ENCODE data around the gene CYP51A1.

CYP51A1 gene

DNA sequence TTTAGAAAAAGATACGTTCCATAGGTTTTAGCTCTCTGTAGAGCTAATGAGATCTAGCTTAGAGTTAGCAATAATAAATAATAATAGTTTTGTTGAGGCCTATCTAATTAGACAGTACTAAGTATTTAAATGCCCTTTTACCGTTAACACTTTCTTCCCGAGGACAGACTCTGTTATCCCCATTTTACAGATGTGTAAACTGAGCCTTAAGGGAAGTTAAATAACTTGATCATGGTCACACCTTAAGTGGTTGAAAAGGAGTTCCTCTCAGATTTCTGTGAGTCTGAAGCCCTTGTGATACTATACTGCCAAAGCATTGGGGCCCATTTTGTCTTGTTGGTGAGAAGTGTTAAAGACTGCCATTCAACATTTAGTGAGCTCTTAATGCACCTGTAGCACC is 61.6 kb downstream of the CYP51A1 start:
- no peak overlapping the region for H3K9ac ChIP-seq (ENCODE audit: low read length)
- H3K4me3 ChIP-seq (ENCODE audit: low read length) = no peak overlapping the region
- H3K4me1 ChIP-seq (ENCODE audit: control insufficient read depth, low read depth, low read length) = no peaks in the 10 kb centered on the region
- no peaks in the 10 kb centered on the region for H3K9me3 ChIP-seq (ENCODE audit: control insufficient read depth, low read depth, low read length)
- no peak overlapping the region for H3K27ac ChIP-seq (ENCODE audit: low read length)
- H3K27me3 ChIP-seq (ENCODE audit: control insufficient read depth, insufficient read depth, low read length) = no peaks in the 10 kb centered on the region
- H3K36me3 ChIP-seq (ENCODE audit: control insufficient read depth, low read depth, low read length) = peaks cover 6% of the 10 kb centered on the region

DNA sequence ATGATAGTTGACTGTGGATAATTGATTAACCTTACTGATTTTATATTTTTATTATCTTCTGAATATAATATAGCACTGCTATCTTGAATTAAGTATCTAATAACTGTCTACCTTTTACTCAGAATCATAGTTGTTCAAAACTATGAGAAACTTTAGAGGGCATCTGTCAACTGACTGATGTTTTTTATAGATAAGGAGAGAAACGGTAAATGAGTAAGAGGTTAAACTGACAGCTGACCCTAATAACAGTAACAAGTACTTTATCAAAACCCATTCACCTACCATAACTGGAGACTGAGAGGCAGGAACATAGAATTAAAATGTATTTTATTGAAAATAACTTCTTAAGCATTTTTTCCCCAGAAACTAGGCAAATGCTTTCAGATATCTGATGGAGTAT is 62.2 kb downstream of the CYP51A1 start:
- H3K27ac ChIP-seq (ENCODE audit: low read length) = no peak overlapping the region
- no peaks in the 10 kb centered on the region for H3K9me3 ChIP-seq (ENCODE audit: control insufficient read depth, low read depth, low read length)
- H3K27me3 ChIP-seq (ENCODE audit: control insufficient read depth, insufficient read depth, low read length) = no peaks in the 10 kb centered on the region
- no peak overlapping the region for H3K4me3 ChIP-seq (ENCODE audit: low read length)
- H3K36me3 ChIP-seq (ENCODE audit: control insufficient read depth, low read depth, low read length) = peaks cover under 1% of the 10 kb centered on the region
- no peak overlapping the region for H3K9ac ChIP-seq (ENCODE audit: low read length)
- no peaks in the 10 kb centered on the region for H3K4me1 ChIP-seq (ENCODE audit: control insufficient read depth, low read depth, low read length)

DNA sequence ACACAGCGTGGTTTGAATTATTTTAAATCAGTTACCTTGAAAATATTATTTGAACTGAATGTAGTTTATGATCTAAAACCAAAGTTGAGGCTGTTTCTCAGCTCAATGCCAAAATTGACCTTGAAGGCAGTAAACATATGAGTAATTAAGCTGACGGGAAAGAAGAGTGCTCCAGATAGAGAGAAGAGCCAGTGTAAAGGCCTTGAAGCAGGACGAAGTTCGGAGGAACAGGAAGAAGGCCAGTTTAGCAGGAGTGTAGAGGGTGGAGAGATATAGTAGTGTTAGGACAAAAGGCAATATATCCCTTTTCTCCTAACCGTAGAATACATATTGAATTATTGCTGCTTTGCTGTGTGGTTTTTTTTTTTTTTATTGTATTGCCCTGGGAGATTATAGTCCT is 63.2 kb downstream of the CYP51A1 start:
- Histone ChIP-seq H3K4me1 (ENCODE audit: control insufficient read depth, low read depth, low read length) (no peaks in the 10 kb centered on the region), H3K27me3 (ENCODE audit: control insufficient read depth, insufficient read depth, low read length) (no peaks in the 10 kb centered on the region), H3K9ac (ENCODE audit: low read length) (no peak overlapping the region), H3K9me3 (ENCODE audit: control insufficient read depth, low read depth, low read length) (no peaks in the 10 kb centered on the region), H3K36me3 (ENCODE audit: control insufficient read depth, low read depth, low read length) (peaks cover 3% of the 10 kb centered on the region), H3K4me3 (ENCODE audit: low read length) (no peak overlapping the region), H3K27ac (ENCODE audit: low read length) (no peak overlapping the region)

DNA sequence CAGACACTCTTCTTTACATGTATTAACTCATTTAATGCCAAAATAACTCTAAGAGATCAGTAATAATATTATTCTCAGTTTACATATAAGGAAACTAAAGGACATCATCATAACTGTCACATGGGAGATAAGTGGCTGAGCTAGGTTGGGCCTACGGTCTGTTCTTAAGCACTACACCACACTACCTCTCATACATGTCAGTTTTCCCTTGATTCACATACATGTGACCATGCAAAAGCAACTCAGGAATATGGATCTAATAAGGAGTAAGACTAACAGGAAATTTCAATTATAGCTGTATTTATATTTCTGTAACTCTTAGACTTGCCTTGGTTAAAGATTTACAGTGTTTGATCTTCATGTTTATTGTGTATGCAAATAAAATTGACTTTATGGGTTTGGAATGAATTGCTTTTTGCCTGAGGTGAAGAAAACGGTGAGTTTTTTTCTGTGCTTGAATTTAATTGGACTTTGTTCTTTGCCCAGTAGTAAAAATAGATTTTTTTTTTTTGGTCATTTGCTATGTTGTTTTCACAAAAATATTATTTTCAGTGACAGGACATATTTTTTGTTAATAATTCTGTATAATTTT is 69.7 kb downstream of the CYP51A1 start:
- Histone ChIP-seq H3K27ac (ENCODE audit: low read length) (no peak overlapping the region), H3K9me3 (ENCODE audit: control insufficient read depth, low read depth, low read length) (no peaks in the 10 kb centered on the region), H3K4me3 (ENCODE audit: low read length) (no peak overlapping the region), H3K27me3 (ENCODE audit: control insufficient read depth, insufficient read depth, low read length) (no peaks in the 10 kb centered on the region), H3K36me3 (ENCODE audit: control insufficient read depth, low read depth, low read length) (peaks cover 5% of the 10 kb centered on the region), H3K4me1 (ENCODE audit: control insufficient read depth, low read depth, low read length) (no peaks in the 10 kb centered on the region), H3K9ac (ENCODE audit: low read length) (no peak overlapping the region)
